ENCODE measurements around the gene RAPGEF1. TPM values are rescaled to one million over a fixed set of nuclear protein-coding genes. Genes with fewer than 3 reads are reported as not detected.

The RAPGEF1 gene
- total and polyA plus RNA-seq, 2 experiments from 2014 or later, result 9.9 to 82.8 TPM

GRCh38 chr9:131640438-131641137, 99.3 kb downstream of the RAPGEF1 start:
- H3K36me3 Mint-ChIP-seq (ENCODE audit: low read depth), result peaks cover 12% of the 10 kb centered on the region; the same call in 2 of the 3 replicates
- H3K4me3 ChIP-seq, result no peak overlapping the region
- H3K9me3 Mint-ChIP-seq, result no peaks in the 10 kb centered on the region
- no peak overlapping the region for H3K4me2 ChIP-seq
- peak overlapping the region; percentile 76 for H3K27ac Mint-ChIP-seq
- ATAC-seq (no peak; the same call in 1 of the 3 replicates), DNase-seq (ENCODE audit: low spot score) (no peak)
- peaks cover 27% of the 10 kb centered on the region for H3K4me1 Mint-ChIP-seq
- peaks cover 7% of the 10 kb centered on the region; the same call in 1 of the 2 replicates for H3F3A ChIP-seq (replicated peaks; ENCODE audit: low read depth)
- H3K9me2 ChIP-seq (ENCODE audit: insufficient read depth), result no peaks in the 10 kb centered on the region
- no peaks in the 10 kb centered on the region for H3K36me3 ChIP-seq (ENCODE audit: insufficient read depth)
- H3K79me2 ChIP-seq (replicated peaks; ENCODE audit: insufficient read depth), result peaks cover 4% of the 10 kb centered on the region; the same call in 1 of the 2 replicates
- no peak overlapping the region for H3K4me3 Mint-ChIP-seq
- no peak overlapping the region for H2AFZ ChIP-seq
- TF ChIP-seq, protein P1, sequence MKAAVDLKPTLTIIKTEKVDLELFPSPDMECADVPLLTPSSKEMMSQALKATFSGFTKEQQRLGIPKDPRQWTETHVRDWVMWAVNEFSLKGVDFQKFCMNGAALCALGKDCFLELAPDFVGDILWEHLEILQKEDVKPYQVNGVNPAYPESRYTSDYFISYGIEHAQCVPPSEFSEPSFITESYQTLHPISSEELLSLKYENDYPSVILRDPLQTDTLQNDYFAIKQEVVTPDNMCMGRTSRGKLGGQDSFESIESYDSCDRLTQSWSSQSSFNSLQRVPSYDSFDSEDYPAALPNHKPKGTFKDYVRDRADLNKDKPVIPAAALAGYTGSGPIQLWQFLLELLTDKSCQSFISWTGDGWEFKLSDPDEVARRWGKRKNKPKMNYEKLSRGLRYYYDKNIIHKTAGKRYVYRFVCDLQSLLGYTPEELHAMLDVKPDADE (IDR thresholded peaks at IDR 0.05), result no peak
- TF ChIP-seq CREB1 (CRISPR knock-in tag; IDR thresholded peaks at IDR 0.05; ENCODE audit: low read depth), result no peak
- no peaks in the 10 kb centered on the region for H3K27me3 ChIP-seq (ENCODE audit: insufficient read depth)
- peaks cover 4% of the 10 kb centered on the region; the same call in 1 of the 2 replicates for H4K20me1 ChIP-seq (replicated peaks; ENCODE audit: insufficient read depth)
- H3K27ac ChIP-seq (ENCODE audit: low read depth), result no peak overlapping the region
- no peaks in the 10 kb centered on the region for H3K4me1 ChIP-seq (ENCODE audit: insufficient read depth)
- H3K27me3 Mint-ChIP-seq (ENCODE audit: insufficient read depth, low read depth, poor library complexity), result peaks cover 13% of the 10 kb centered on the region

GRCh38 chr9:131639769-131640437, 100.0 kb downstream of the RAPGEF1 start:
- no peaks in the 10 kb centered on the region for H3K9me3 Mint-ChIP-seq
- Histone ChIP-seq H3F3A (replicated peaks; ENCODE audit: low read depth) (peaks cover 7% of the 10 kb centered on the region; the same call in 1 of the 2 replicates), H3K36me3 (ENCODE audit: insufficient read depth) (no peaks in the 10 kb centered on the region), H3K4me3 (no peak overlapping the region), H3K79me2 (replicated peaks; ENCODE audit: insufficient read depth) (peaks cover 4% of the 10 kb centered on the region; the same call in 1 of the 2 replicates), H3K27ac (ENCODE audit: low read depth) (no peak overlapping the region), H3K9me2 (ENCODE audit: insufficient read depth) (no peaks in the 10 kb centered on the region), H3K4me2 (no peak overlapping the region), H3K27me3 (ENCODE audit: insufficient read depth) (no peaks in the 10 kb centered on the region), H2AFZ (no peak overlapping the region), H3K4me1 (ENCODE audit: insufficient read depth) (no peaks in the 10 kb centered on the region), H4K20me1 (replicated peaks; ENCODE audit: insufficient read depth) (peaks cover 4% of the 10 kb centered on the region; the same call in 1 of the 2 replicates)
- H3K27me3 Mint-ChIP-seq (ENCODE audit: insufficient read depth, low read depth, poor library complexity), result peaks cover 13% of the 10 kb centered on the region
- H3K36me3 Mint-ChIP-seq (ENCODE audit: low read depth), result peaks cover 12% of the 10 kb centered on the region; the same call in 2 of the 3 replicates
- no peak overlapping the region for H3K4me3 Mint-ChIP-seq
- H3K27ac Mint-ChIP-seq, result peak overlapping the region; percentile 76; the same call in 1 of the 2 replicates
- DNase-seq (ENCODE audit: low spot score), result no peak
- peaks cover 32% of the 10 kb centered on the region for H3K4me1 Mint-ChIP-seq
- ATAC-seq, result peak; percentile 62
- no peak for TF ChIP-seq STAT1 (IDR thresholded peaks at IDR 0.05; ENCODE audit: unreplicated experiment)
- no peak for TF ChIP-seq CREB1 (CRISPR knock-in tag; IDR thresholded peaks at IDR 0.05; ENCODE audit: low read depth)
- TF ChIP-seq, protein P1 (IDR thresholded peaks at IDR 0.05), result no peak
- no peak for TF ChIP-seq CTCF (conservative IDR thresholded peaks at IDR 0.05; ENCODE audit: low read depth in 2 of 2)
- TF ChIP-seq NANOG (IDR thresholded peaks at IDR 0.05; ENCODE audit: borderline replicate concordance), result no peak
- no peak for TF ChIP-seq ZNF114 (CRISPR knock-in tag; IDR thresholded peaks at IDR 0.05)
- TF ChIP-seq, protein P2, sequence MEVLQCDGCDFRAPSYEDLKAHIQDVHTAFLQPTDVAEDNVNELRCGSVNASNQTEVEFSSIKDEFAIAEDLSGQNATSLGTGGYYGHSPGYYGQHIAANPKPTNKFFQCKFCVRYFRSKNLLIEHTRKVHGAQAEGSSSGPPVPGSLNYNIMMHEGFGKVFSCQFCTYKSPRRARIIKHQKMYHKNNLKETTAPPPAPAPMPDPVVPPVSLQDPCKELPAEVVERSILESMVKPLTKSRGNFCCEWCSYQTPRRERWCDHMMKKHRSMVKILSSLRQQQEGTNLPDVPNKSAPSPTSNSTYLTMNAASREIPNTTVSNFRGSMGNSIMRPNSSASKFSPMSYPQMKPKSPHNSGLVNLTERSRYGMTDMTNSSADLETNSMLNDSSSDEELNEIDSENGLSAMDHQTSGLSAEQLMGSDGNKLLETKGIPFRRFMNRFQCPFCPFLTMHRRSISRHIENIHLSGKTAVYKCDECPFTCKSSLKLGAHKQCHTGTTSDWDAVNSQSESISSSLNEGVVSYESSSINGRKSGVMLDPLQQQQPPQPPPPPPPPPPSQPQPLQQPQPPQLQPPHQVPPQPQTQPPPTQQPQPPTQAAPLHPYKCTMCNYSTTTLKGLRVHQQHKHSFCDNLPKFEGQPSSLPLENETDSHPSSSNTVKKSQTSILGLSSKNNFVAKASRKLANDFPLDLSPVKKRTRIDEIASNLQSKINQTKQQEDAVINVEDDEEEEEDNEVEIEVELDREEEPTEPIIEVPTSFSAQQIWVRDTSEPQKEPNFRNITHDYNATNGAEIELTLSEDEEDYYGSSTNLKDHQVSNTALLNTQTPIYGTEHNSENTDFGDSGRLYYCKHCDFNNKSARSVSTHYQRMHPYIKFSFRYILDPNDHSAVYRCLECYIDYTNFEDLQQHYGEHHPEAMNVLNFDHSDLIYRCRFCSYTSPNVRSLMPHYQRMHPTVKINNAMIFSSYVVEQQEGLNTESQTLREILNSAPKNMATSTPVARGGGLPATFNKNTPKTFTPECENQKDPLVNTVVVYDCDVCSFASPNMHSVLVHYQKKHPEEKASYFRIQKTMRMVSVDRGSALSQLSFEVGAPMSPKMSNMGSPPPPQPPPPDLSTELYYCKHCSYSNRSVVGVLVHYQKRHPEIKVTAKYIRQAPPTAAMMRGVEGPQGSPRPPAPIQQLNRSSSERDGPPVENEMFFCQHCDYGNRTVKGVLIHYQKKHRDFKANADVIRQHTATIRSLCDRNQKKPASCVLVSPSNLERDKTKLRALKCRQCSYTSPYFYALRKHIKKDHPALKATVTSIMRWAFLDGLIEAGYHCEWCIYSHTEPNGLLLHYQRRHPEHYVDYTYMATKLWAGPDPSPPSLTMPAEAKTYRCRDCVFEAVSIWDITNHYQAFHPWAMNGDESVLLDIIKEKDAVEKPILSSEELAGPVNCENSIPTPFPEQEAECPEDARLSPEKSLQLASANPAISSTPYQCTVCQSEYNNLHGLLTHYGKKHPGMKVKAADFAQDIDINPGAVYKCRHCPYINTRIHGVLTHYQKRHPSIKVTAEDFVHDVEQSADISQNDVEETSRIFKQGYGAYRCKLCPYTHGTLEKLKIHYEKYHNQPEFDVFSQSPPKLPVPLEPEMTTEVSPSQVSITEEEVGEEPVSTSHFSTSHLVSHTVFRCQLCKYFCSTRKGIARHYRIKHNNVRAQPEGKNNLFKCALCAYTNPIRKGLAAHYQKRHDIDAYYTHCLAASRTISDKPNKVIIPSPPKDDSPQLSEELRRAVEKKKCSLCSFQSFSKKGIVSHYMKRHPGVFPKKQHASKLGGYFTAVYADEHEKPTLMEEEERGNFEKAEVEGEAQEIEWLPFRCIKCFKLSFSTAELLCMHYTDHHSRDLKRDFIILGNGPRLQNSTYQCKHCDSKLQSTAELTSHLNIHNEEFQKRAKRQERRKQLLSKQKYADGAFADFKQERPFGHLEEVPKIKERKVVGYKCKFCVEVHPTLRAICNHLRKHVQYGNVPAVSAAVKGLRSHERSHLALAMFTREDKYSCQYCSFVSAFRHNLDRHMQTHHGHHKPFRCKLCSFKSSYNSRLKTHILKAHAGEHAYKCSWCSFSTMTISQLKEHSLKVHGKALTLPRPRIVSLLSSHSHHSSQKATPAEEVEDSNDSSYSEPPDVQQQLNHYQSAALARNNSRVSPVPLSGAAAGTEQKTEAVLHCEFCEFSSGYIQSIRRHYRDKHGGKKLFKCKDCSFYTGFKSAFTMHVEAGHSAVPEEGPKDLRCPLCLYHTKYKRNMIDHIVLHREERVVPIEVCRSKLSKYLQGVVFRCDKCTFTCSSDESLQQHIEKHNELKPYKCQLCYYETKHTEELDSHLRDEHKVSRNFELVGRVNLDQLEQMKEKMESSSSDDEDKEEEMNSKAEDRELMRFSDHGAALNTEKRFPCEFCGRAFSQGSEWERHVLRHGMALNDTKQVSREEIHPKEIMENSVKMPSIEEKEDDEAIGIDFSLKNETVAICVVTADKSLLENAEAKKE (CRISPR knock-in tag; IDR thresholded peaks at IDR 0.05), result no peak
- no peak for TF ChIP-seq EZH2phosphoT487 (IDR thresholded peaks at IDR 0.05; ENCODE audit: unreplicated experiment)
- no peak for TF ChIP-seq ZNF331 (CRISPR knock-in tag; IDR thresholded peaks at IDR 0.05; ENCODE audit: low read depth)
